HepG2 (cell line): Measurements from ENCODE around the gene ITCH. TPM values are rescaled to one million over a fixed set of nuclear protein-coding genes. Genes with fewer than 3 reads are reported as not detected.

ENCODE experiments used
- DMTF1 ChIP-seq: sonication (generic); formaldehyde crosslinking; IDR thresholded peaks from 2 replicates; pipeline ENCODE4 v1.4.0; 2020; ENCODE audit warnings: mild to moderate bottlenecking, missing genetic modification reagents
- HDAC2 ChIP-seq: sonication (generic); formaldehyde crosslinking; IDR thresholded peaks from 2 replicates; pipeline ENCODE4 v1.4.0; 2020; ENCODE audit warnings: missing genetic modification reagents
- KDM3A ChIP-seq: IDR thresholded peaks from 2 replicates; pipeline ENCODE4 v1.6.1; 2018; ENCODE audit warnings: low read depth, missing compliant biosample characterization
- KLF9 ChIP-seq: IDR thresholded peaks from 2 replicates; pipeline ENCODE4 v1.6.1; 2016; ENCODE audit warnings: low read depth
- MAZ ChIP-seq, 2 experiments: sonication (generic) in 1 of 2; formaldehyde crosslinking in 1 of 2; IDR thresholded peaks; 2 replicates each; pipeline versions ENCODE4 v1.5.0 to v1.6.1; 2012 to 2020; ENCODE audit warnings: low read depth in 2 of 2, mild to moderate bottlenecking in 2 of 2, borderline replicate concordance in 1 of 2, improper control_type of control experiment in 1 of 2, low read length in 1 of 2, missing genetic modification reagents in 1 of 2, moderate library complexity in 1 of 2
- NR2F6 ChIP-seq, 2 experiments: IDR thresholded peaks; 2 replicates each; pipeline ENCODE4 v1.6.1; 2016; ENCODE audit warnings: antibody characterized with exemption in 1 of 2, mild to moderate bottlenecking in 1 of 2
- REXO4 ChIP-seq: sonication (generic); formaldehyde crosslinking; IDR thresholded peaks from 2 replicates; pipeline ENCODE4 v1.8.0; 2022; ENCODE audit warnings: missing genetic modification reagents, mild to moderate bottlenecking, borderline replicate concordance
- TBL1XR1 ChIP-seq: fragments of 150-350 bp; IDR thresholded peaks from 2 replicates; pipeline ENCODE4 v1.6.1; 2014; ENCODE audit warnings: borderline replicate concordance, low read length; ENCODE audit not compliant: partially characterized antibody
- TEAD3 ChIP-seq: optimal IDR thresholded peaks from 2 replicates; pipeline ENCODE3; 2016; ENCODE audit warnings: borderline replicate concordance
- THAP7 ChIP-seq: sonication (generic); formaldehyde crosslinking; IDR thresholded peaks from 2 replicates; pipeline ENCODE4 v1.8.1; 2023; ENCODE audit warnings: mild to moderate bottlenecking, missing genetic modification reagents
- ZNF546 ChIP-seq: sonication (generic); formaldehyde crosslinking; conservative IDR thresholded peaks from 2 replicates; pipeline ENCODE4 v1.8.1; 2023; ENCODE audit warnings: mild to moderate bottlenecking, missing genetic modification reagents
- ZNF614 ChIP-seq: IDR thresholded peaks from 2 replicates; pipeline ENCODE4 v1.6.1; 2018; ENCODE audit warnings: missing biosample characterization, missing genetic modification reagents, inconsistent platforms, borderline replicate concordance
- ZNF687 ChIP-seq: sonication (generic); formaldehyde crosslinking; IDR thresholded peaks from 2 replicates; pipeline ENCODE4 v1.5.1; 2020; ENCODE audit warnings: mild to moderate bottlenecking, missing genetic modification reagents, moderate library complexity
- ZNF766 ChIP-seq: sonication (generic); formaldehyde crosslinking; IDR thresholded peaks from 2 replicates; pipeline ENCODE4 v1.5.0; 2020; ENCODE audit warnings: missing genetic modification reagents, borderline replicate concordance
- polyA plus RNA-seq, 8 experiments: library from polyadenylated mRNA; depleted of rRNA in 3 of 8; stranded (reverse) in 7 of 8; unstranded in 1 of 8; fragments of >200 nt; fragmentation: Illumina TruSeq in 4 of 8; extraction: Trizol in 4 of 8; gene quantifications; 2 replicates each; pipeline versions ENCODE4 v1.2.1 to v1.2.3, GENCODE V29; 2011 to 2016; ENCODE audit warnings: low read depth in 4 of 8, missing spikeins in 1 of 8, mixed read lengths in 1 of 8; ENCODE audit not compliant: insufficient read depth in 1 of 8
- total RNA-seq, 5 experiments: library from RNA; depleted of rRNA; stranded (reverse); fragments of >200 nt; fragmentation: Illumina TruSeq; extraction: Trizol; gene quantifications; 2 replicates each; pipeline ENCODE4 v1.2.3, GENCODE V29; 2016; ENCODE audit warnings: low read depth in 1 of 5
- TF ChIP-seq, protein P1 (sequence below): sonication (generic); formaldehyde crosslinking; IDR thresholded peaks from 2 replicates; pipeline ENCODE4 v1.4.0; 2020; ENCODE audit warnings: missing genetic modification reagents, borderline replicate concordance

Gene ITCH
- total and polyA plus RNA-seq, 2 of the 13 experiments (the other 11 are each of a cell fraction or from before 2014, with no cell fraction given) = 20.5 to 112 TPM

- TF ChIP-seq DMTF1 = no peak; the same call in 1 of the 2 replicates
- TF ChIP-seq KDM3A (CRISPR knock-in tag) = peak; percentile 1; the same call in 1 of the 2 replicates
- no peak for TF ChIP-seq KLF9 (CRISPR knock-in tag)
- TF ChIP-seq, protein P1, sequence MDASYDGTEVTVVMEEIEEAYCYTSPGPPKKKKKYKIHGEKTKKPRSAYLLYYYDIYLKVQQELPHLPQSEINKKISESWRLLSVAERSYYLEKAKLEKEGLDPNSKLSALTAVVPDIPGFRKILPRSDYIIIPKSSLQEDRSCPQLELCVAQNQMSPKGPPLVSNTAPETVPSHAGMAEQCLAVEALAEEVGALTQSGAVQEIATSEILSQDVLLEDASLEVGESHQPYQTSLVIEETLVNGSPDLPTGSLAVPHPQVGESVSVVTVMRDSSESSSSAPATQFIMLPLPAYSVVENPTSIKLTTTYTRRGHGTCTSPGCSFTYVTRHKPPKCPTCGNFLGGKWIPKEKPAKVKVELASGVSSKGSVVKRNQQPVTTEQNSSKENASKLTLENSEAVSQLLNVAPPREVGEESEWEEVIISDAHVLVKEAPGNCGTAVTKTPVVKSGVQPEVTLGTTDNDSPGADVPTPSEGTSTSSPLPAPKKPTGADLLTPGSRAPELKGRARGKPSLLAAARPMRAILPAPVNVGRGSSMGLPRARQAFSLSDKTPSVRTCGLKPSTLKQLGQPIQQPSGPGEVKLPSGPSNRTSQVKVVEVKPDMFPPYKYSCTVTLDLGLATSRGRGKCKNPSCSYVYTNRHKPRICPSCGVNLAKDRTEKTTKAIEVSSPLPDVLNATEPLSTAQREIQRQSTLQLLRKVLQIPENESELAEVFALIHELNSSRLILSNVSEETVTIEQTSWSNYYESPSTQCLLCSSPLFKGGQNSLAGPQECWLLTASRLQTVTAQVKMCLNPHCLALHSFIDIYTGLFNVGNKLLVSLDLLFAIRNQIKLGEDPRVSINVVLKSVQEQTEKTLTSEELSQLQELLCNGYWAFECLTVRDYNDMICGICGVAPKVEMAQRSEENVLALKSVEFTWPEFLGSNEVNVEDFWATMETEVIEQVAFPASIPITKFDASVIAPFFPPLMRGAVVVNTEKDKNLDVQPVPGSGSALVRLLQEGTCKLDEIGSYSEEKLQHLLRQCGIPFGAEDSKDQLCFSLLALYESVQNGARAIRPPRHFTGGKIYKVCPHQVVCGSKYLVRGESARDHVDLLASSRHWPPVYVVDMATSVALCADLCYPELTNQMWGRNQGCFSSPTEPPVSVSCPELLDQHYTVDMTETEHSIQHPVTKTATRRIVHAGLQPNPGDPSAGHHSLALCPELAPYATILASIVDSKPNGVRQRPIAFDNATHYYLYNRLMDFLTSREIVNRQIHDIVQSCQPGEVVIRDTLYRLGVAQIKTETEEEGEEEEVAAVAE = no peak
- no peak for TF ChIP-seq ZNF614 (CRISPR knock-in tag)
- TF ChIP-seq REXO4 (CRISPR knock-in tag) = no peak
- peak; percentile 20; the same call in 1 of the 2 replicates for TF ChIP-seq THAP7 (CRISPR knock-in tag)
- TF ChIP-seq TEAD3 = peak; percentile 3
- TF ChIP-seq NR2F6 (IDR thresholded peaks at IDR 0.05) = no peak
- TF ChIP-seq NR2F6 (CRISPR knock-in tag; IDR thresholded peaks at IDR 0.05) = no peak
- no peak for TF ChIP-seq ZNF546 (CRISPR knock-in tag)
- TF ChIP-seq ZNF687 (CRISPR knock-in tag) = peak; percentile 58
- TF ChIP-seq MAZ (IDR thresholded peaks at IDR 0.05; ENCODE audit: borderline replicate concordance, low read depth, low read length) = no peak
- TF ChIP-seq MAZ (CRISPR knock-in tag; IDR thresholded peaks at IDR 0.05; ENCODE audit: low read depth) = no peak
- TF ChIP-seq HDAC2 (CRISPR knock-in tag) = peak; percentile 7
- TF ChIP-seq ZNF766 = 0 out of 2 replicates have a peak, but pooled peaks have one; percentile 11
- TF ChIP-seq TBL1XR1 = peak; percentile 4
Measured at GRCh38 chr20:34515484-34516246, 152.6 kb downstream of the ITCH start (continued).
